HepG2 (cell line): ENCODE data around the gene SMOC1. TPM values are rescaled to one million over a fixed set of nuclear protein-coding genes. Genes with fewer than 3 reads are reported as not detected.

Experiments
- ATF2 ChIP-seq: sonication (generic); formaldehyde crosslinking; IDR thresholded peaks from 2 replicates; pipeline ENCODE4 v1.4.0; 2020; ENCODE audit warnings: missing genetic modification reagents
- DDIT3 ChIP-seq: sonication (generic); formaldehyde crosslinking; IDR thresholded peaks from 2 replicates; pipeline ENCODE4 v1.4.0; 2020; ENCODE audit warnings: mild to moderate bottlenecking, missing genetic modification reagents
- FOXO1 ChIP-seq: sonication (generic); formaldehyde crosslinking; IDR thresholded peaks from 2 replicates; pipeline ENCODE4 v1.4.0; 2020; ENCODE audit warnings: missing genetic modification reagents
- FOXP1 ChIP-seq, 2 experiments: fragments of 450-650 bp in 1 of 2; IDR thresholded peaks; 2 replicates each; pipeline ENCODE4 v1.6.1; 2017 to 2018; ENCODE audit warnings: antibody characterized with exemption in 1 of 2
- NCOR1 ChIP-seq: fragments of 200-600 bp; sonication (generic); IDR thresholded peaks from 2 replicates; pipeline ENCODE4 v1.7.0; 2017; ENCODE audit warnings: antibody characterized with exemption, low read length, borderline replicate concordance
- RBM22 ChIP-seq: fragments of 200-400 bp; formaldehyde crosslinking; optimal IDR thresholded peaks from 2 replicates; pipeline ENCODE3; 2017; ENCODE audit warnings: mild to moderate bottlenecking, low read length, moderate library complexity
- ZBTB40 ChIP-seq, 2 experiments: fragments of 450-650 bp in 1 of 2; sonication (generic) in 1 of 2; formaldehyde crosslinking in 1 of 2; IDR thresholded peaks; 2 replicates each; pipeline versions ENCODE4 v1.6.1 to v1.8.0; 2016 to 2022; ENCODE audit warnings: antibody characterized with exemption in 1 of 2, mild to moderate bottlenecking in 1 of 2, missing genetic modification reagents in 1 of 2
- ZNF121 ChIP-seq: sonication (generic); formaldehyde crosslinking; IDR thresholded peaks from 2 replicates; pipeline ENCODE4 v1.5.0; 2020; ENCODE audit warnings: mild to moderate bottlenecking, missing genetic modification reagents
- ZNF414 ChIP-seq: sonication (generic); formaldehyde crosslinking; IDR thresholded peaks from 2 replicates; pipeline ENCODE4 v1.5.0; 2020; ENCODE audit warnings: missing genetic modification reagents
- ZNF580 ChIP-seq: IDR thresholded peaks from 2 replicates; pipeline ENCODE4 v1.6.1; 2016; ENCODE audit warnings: low read depth, borderline replicate concordance
- ZNF691 ChIP-seq: sonication (generic); formaldehyde crosslinking; IDR thresholded peaks from 2 replicates; pipeline ENCODE4 v1.4.0; 2020; ENCODE audit warnings: missing genetic modification reagents, low read depth, mild to moderate bottlenecking, borderline replicate concordance
- polyA plus RNA-seq, 8 experiments: library from polyadenylated mRNA; depleted of rRNA in 3 of 8; stranded (reverse) in 7 of 8; unstranded in 1 of 8; fragments of >200 nt; fragmentation: Illumina TruSeq in 4 of 8; extraction: Trizol in 4 of 8; gene quantifications; 2 replicates each; pipeline versions ENCODE4 v1.2.1 to v1.2.3, GENCODE V29; 2011 to 2016; ENCODE audit warnings: low read depth in 4 of 8, missing spikeins in 1 of 8, mixed read lengths in 1 of 8; ENCODE audit not compliant: insufficient read depth in 1 of 8
- total RNA-seq, 5 experiments: library from RNA; depleted of rRNA; stranded (reverse); fragments of >200 nt; fragmentation: Illumina TruSeq; extraction: Trizol; gene quantifications; 2 replicates each; pipeline ENCODE4 v1.2.3, GENCODE V29; 2016; ENCODE audit warnings: low read depth in 1 of 5

Gene SMOC1
- total and polyA plus RNA-seq, 2 of the 13 experiments (the other 11 are each of a cell fraction or from before 2014, with no cell fraction given): 17.8 to 35.6 TPM

GRCh38 chr14:69848156-69848555 is 31.1 kb upstream of the SMOC1 start (continued):
- TF ChIP-seq RBM22 (no peak), ZNF580 (no peak), DDIT3 (no peak), FOXO1 (no peak), ZNF691 (CRISPR knock-in tag) (no peak), NCOR1 (no peak), ZBTB40 (IDR thresholded peaks at IDR 0.05) (no peak), ZBTB40 (CRISPR knock-in tag; IDR thresholded peaks at IDR 0.05) (no peak), ATF2 (CRISPR knock-in tag) (no peak; the same call in 1 of the 2 replicates), ZNF414 (CRISPR knock-in tag) (no peak), ZNF121 (CRISPR knock-in tag) (no peak), FOXP1 (IDR thresholded peaks at IDR 0.05) (no peak), FOXP1 (CRISPR knock-in tag; IDR thresholded peaks at IDR 0.05) (0 out of 2 replicates have a peak, but pooled peaks have one; percentile 11)
